Stimulated activated CD8-positive, alpha-beta memory T cell treated with anti-CD3 and anti-CD28 coated beads, Interleukin-12 subunit alpha, Interleukin-12 subunit beta, amount 100 ng/mL, for 4 hours (primary cell): ENCODE results near the gene ZC3H12D.

Experiments used
- DNase-seq: peaks from one replicate; pipeline ENCODE4 v3.0.0-alpha.2; 2020; ENCODE audit warnings: low read depth

Gene ZC3H12D

DNA sequence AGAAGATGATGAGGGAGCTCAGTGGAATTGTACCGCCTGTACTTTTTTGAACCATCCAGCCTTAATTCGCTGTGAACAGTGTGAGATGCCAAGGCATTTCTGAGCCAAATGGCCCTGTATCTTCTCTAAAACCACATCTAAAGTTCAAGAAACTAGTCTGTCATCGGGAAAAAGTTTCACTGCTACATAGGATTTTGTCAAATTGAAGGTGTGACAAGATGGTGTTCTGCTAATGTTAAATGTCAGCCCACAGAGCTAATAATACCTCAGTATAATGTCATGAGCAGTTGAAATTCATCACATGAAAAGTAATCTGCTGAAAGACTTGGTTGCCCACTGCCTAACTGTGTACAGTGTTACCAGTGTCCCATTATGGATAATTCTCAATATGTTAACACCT, 75.2 kb downstream of the ZC3H12D start:
- DNase-seq, result no peak

DNA sequence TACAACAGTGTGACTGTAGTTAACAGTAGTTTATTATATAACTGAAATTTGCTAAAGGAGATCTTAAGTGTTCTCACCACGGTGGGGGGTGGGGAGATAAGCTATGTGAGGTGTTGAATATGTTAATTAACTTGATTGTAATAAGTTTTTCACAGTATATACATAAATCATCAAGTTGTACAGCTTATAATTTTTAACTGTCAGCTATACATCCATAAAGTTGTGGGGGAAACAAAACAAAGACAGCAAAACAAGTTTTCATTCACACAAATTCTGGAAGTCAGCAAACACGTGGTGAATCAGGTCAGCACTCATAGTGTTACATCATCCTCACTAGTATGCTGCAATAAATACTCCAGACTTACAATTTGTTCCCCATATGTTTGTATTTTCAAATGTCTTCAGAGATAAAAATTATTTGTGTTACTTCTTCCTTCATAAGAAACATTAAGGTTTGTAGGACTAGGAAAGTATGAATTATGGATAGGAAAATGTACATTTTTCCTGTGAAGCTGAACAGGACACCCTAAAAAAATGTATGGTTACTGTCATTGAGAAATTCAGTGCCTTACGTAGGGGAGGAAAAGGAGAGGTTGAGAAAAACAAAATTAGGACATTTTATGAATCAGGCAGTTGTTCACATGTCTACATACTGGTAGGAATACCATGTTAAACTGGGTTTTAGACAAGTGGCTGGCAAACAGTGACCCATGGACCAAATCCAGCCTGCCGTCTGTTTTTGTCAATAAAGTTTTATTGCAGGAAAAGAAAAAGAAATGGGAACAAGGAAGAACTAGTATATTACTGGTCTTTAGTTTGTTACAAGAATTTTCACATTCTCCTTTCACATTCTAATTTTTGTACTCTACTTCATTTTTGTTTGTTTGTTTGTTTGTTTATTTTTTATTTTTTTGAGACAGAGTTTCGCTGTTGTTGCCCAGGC, 78.7 kb downstream of the ZC3H12D start:
- no peak for DNase-seq

DNA sequence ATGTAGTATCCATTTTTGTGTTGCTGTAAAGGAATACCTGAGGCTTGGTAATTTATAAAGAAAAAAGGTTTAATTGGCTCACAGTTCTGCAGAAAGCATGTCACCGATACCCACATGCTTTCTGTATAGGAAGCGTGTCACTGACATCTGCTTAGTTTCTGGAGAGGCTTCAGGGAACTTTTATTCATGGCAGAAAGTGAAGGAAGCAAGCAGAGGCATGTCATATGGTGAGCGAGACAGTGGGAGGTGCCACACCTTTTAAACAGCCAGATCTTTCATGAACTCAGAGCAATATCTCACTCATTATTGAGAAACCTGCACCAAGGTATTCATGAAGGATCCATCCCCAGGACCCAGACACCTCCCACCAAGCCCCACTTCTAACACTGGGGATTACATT, 81.3 kb downstream of the ZC3H12D start:
- no peak for DNase-seq

DNA sequence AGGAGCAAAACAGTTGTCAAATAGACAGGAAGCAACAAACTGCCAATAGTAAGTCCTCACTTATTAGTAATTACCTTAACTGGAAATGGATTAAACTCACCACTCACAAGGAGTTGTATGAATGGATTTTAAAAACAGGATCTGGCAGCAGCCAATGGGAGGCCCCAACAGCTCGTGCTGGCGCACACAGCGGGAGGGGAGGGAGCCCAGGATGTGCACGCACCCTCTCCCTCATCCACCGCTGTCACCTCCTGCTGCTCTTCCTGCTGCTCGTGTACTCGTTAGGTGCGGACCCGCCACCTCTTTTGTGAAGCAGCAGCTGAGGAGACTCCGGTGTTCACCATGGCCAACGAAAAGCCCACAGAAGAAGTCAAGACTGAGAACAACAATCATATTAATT, 84.8 kb downstream of the ZC3H12D start, which contains the start of gene SUMO4:
Gene SUMO4 (plus strand): TSS at position 213 of the 400 bp plus-strand sequence. CDS start 130 bp downstream, at position 343.
- no peak for DNase-seq

DNA sequence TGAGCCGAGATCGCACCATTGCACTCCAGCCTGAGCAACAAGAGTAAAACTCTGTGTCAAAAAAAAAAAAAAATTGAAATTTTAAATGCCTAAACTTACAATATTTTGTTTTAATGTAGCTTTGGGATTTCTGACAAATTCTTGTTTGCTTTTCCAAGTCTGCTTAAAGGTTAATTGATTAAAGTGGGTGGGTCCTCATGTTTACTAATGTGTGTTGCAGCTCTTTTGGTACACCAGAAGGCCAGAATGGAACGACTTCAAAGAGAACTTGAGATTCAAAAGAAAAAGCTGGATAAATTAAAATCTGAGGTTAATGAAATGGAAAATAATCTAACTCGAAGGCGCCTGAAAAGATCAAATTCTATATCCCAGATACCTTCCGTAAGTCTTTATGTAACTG, 87.4 kb downstream of the ZC3H12D start:
- no peak for DNase-seq
